Measurements from ENCODE around the gene CD8B. TPM values are rescaled to one million over a fixed set of nuclear protein-coding genes. Genes with fewer than 3 reads are reported as not detected.

Gene CD8B
- polyA plus RNA-seq, 1 experiment, result not detected

GRCh38 chr2:86786001-86786536, 75.6 kb downstream of the CD8B start:
- H3K4me3 ChIP-seq (ENCODE audit: low read depth, low read length), result no peak overlapping the region
- DNase-seq (ENCODE audit: low read depth, low spot score), result no peak
- H3K27me3 ChIP-seq (ENCODE audit: control insufficient read depth, insufficient read depth, low read length), result peaks cover 52% of the 10 kb centered on the region
- POLR2A ChIA-PET, result no interaction called here
- CTCF ChIA-PET, result no interaction called here
- no peak for TF ChIP-seq CTCF (IDR thresholded peaks at IDR 0.05; ENCODE audit: low read depth, low read length)
- no peak overlapping the region for H3K27ac ChIP-seq (ENCODE audit: low read depth, low read length)
- H3K9me3 ChIP-seq (ENCODE audit: control insufficient read depth, insufficient read depth, low read length), result peaks cover 4% of the 10 kb centered on the region; the same call in 1 of the 2 replicates

GRCh38 chr2:86785456-86785855, 76.2 kb downstream of the CD8B start:
- POLR2A ChIA-PET, result no interaction called here
- DNase-seq (ENCODE audit: low read depth, low spot score), result no peak
- H3K9me3 ChIP-seq (ENCODE audit: control insufficient read depth, insufficient read depth, low read length), result peaks cover 4% of the 10 kb centered on the region; the same call in 1 of the 2 replicates
- no peak overlapping the region for H3K27ac ChIP-seq (ENCODE audit: low read depth, low read length)
- no peak overlapping the region for H3K4me3 ChIP-seq (ENCODE audit: low read depth, low read length)
- no peak for TF ChIP-seq CTCF (IDR thresholded peaks at IDR 0.05; ENCODE audit: low read depth, low read length)
- peaks cover 48% of the 10 kb centered on the region for H3K27me3 ChIP-seq (ENCODE audit: control insufficient read depth, insufficient read depth, low read length)
- CTCF ChIA-PET, result no interaction called here

- ChIA-PET CTCF (no interaction called here), POLR2A (no interaction called here)
- H3K27ac ChIP-seq (ENCODE audit: low read depth, low read length), result no peak overlapping the region
- H3K4me3 ChIP-seq (ENCODE audit: low read depth, low read length), result no peak overlapping the region
- TF ChIP-seq CTCF (IDR thresholded peaks at IDR 0.05; ENCODE audit: low read depth, low read length), result no peak
- peaks cover 33% of the 10 kb centered on the region for H3K27me3 ChIP-seq (ENCODE audit: control insufficient read depth, insufficient read depth, low read length)
- DNase-seq (ENCODE audit: low read depth, low spot score), result no peak
- no peaks in the 10 kb centered on the region; the same call in 1 of the 2 replicates for H3K9me3 ChIP-seq (ENCODE audit: control insufficient read depth, insufficient read depth, low read length)
These were observed 77.9 kb downstream of the CD8B start for GRCh38 chr2:86783615-86784339.

GRCh38 chr2:86782748-86783147, 78.9 kb downstream of the CD8B start:
- no peak for DNase-seq (ENCODE audit: low read depth, low spot score)
- ChIA-PET CTCF (interaction anchor here (2.3 kb wide), 1 partner anchor 18 kb away, joined by 7 read pairs; no protein-coding TSS in a partner anchor), POLR2A (no interaction called here)
- H3K27me3 ChIP-seq (ENCODE audit: control insufficient read depth, insufficient read depth, low read length), result peaks cover 23% of the 10 kb centered on the region
- no peak for TF ChIP-seq CTCF (IDR thresholded peaks at IDR 0.05; ENCODE audit: low read depth, low read length)
- no peak overlapping the region for H3K4me3 ChIP-seq (ENCODE audit: low read depth, low read length)
- no peak overlapping the region for H3K27ac ChIP-seq (ENCODE audit: low read depth, low read length)
- no peaks in the 10 kb centered on the region for H3K9me3 ChIP-seq (ENCODE audit: control insufficient read depth, insufficient read depth, low read length)

GRCh38 chr2:86781363-86781762, 80.3 kb downstream of the CD8B start:
- Histone ChIP-seq H3K27ac (ENCODE audit: low read depth, low read length) (no peak overlapping the region), H3K9me3 (ENCODE audit: control insufficient read depth, insufficient read depth, low read length) (no peaks in the 10 kb centered on the region), H3K27me3 (ENCODE audit: control insufficient read depth, insufficient read depth, low read length) (peaks cover 15% of the 10 kb centered on the region), H3K4me3 (ENCODE audit: low read depth, low read length) (no peak overlapping the region)
- DNase-seq (ENCODE audit: low read depth, low spot score), result no peak
- no peak for TF ChIP-seq CTCF (IDR thresholded peaks at IDR 0.05; ENCODE audit: low read depth, low read length)
- CTCF ChIA-PET, result interaction anchor here (2.3 kb wide), 1 partner anchor 17 kb away, joined by 7 read pairs; no protein-coding TSS in a partner anchor
- POLR2A ChIA-PET, result interaction anchor here (0.5 kb wide), 1 partner anchor 320 kb away, joined by 3 read pairs; no protein-coding TSS in a partner anchor
